Endodermal cell (in vitro differentiated cells): ENCODE data around the gene ZNF561. TPM values are rescaled to one million over a fixed set of nuclear protein-coding genes. Genes with fewer than 3 reads are reported as not detected.
A peak's percentile ranks its signal among the peaks of the same experiment; 100 is the strongest.

ENCODE experiments used
- DNase-seq: peaks from one replicate; pipeline ENCODE4 v3.0.0-alpha.2; 2017
- H3K27ac ChIP-seq: 2 replicates; pipeline ENCODE4 v1.5.1; 2013; ENCODE audit warnings: mild to moderate bottlenecking, low read depth, low read length, moderate library complexity
- H3K27me3 ChIP-seq: 2 replicates; pipeline ENCODE4 v1.6.1; 2013; ENCODE audit warnings: mild to moderate bottlenecking, low read length, moderate library complexity; ENCODE audit not compliant: insufficient read depth, control insufficient read depth, poor library complexity, severe bottlenecking
- H3K36me3 ChIP-seq: 2 replicates; pipeline ENCODE4 v1.7.0; 2013; ENCODE audit warnings: mild to moderate bottlenecking, low read length, moderate library complexity; ENCODE audit not compliant: control insufficient read depth, insufficient read depth
- H3K4me1 ChIP-seq: one replicate; pipeline ENCODE4 v1.7.0; 2013; ENCODE audit warnings: low read length; ENCODE audit not compliant: control insufficient read depth, insufficient read depth
- H3K4me3 ChIP-seq: 2 replicates; pipeline ENCODE4 v1.5.1; 2013; ENCODE audit warnings: mild to moderate bottlenecking, low read length, moderate library complexity
- H3K9ac ChIP-seq: 2 replicates; pipeline ENCODE4 v1.6.1; 2013; ENCODE audit warnings: mild to moderate bottlenecking, low read length, moderate library complexity; ENCODE audit not compliant: poor library complexity, severe bottlenecking; ENCODE audit errors: extremely low read depth
- H3K9me3 ChIP-seq: 2 replicates; pipeline ENCODE4 v1.6.1; 2013; ENCODE audit warnings: mild to moderate bottlenecking, low read length, moderate library complexity; ENCODE audit not compliant: control insufficient read depth
- H3K27ac Mint-ChIP-seq: 2 replicates; pipeline ENCODE4 v1.8.0; 2020; ENCODE audit warnings: mixed read lengths
- H3K27me3 Mint-ChIP-seq: 2 replicates; pipeline ENCODE4 v1.8.0; 2021; ENCODE audit warnings: mild to moderate bottlenecking, mixed read lengths; ENCODE audit not compliant: insufficient read depth
- H3K36me3 Mint-ChIP-seq: 2 replicates; pipeline ENCODE4 v1.8.0; 2020; ENCODE audit warnings: low read depth, mixed read lengths
- H3K4me1 Mint-ChIP-seq: 2 replicates; pipeline ENCODE4 v1.8.0; 2020; ENCODE audit warnings: mixed read lengths
- H3K4me3 Mint-ChIP-seq: 2 replicates; pipeline ENCODE4 v1.8.0; 2020; ENCODE audit warnings: mild to moderate bottlenecking, moderate library complexity, mixed read lengths
- H3K9me3 Mint-ChIP-seq: 2 replicates; pipeline ENCODE4 v1.8.0; 2020; ENCODE audit warnings: mild to moderate bottlenecking, mixed read lengths
- CTCF ChIP-seq: fragments of 200-600 bp; sonication (generic); conservative IDR thresholded peaks from 2 replicates; pipeline ENCODE4 v1.5.0; 2021; ENCODE audit warnings: antibody characterized with exemption, mild to moderate bottlenecking
- WGBS, 2 experiments: methylation state at CpG; one replicate each; pipeline versions ENCODE4 v1.1.5 to v1.1.7; 2013; ENCODE audit warnings: missing lambda C conversion rate in 2 of 2, mixed read lengths in 1 of 2; ENCODE audit not compliant: insufficient coverage in 1 of 2, insufficient read length in 1 of 2; 5-methylcytosine and 5-hydroxymethylcytosine counted together
- total RNA-seq, 2 donors: library from RNA; stranded (reverse); fragmentation: NEBNext Ultra II Directional in 1 of 2; extraction: Animal tissue kit (Norgen Biotek cat#: 25700) in 1 of 2; gene quantifications; 2 replicates in 1 of 2; 3 replicates in 1 of 2; pipeline ENCODE4 v1.2.1, GENCODE V29; 2021

The ZNF561 gene
- total RNA-seq, 2 donors from 2014 or later: 51.0 to 57.2 TPM

DNA sequence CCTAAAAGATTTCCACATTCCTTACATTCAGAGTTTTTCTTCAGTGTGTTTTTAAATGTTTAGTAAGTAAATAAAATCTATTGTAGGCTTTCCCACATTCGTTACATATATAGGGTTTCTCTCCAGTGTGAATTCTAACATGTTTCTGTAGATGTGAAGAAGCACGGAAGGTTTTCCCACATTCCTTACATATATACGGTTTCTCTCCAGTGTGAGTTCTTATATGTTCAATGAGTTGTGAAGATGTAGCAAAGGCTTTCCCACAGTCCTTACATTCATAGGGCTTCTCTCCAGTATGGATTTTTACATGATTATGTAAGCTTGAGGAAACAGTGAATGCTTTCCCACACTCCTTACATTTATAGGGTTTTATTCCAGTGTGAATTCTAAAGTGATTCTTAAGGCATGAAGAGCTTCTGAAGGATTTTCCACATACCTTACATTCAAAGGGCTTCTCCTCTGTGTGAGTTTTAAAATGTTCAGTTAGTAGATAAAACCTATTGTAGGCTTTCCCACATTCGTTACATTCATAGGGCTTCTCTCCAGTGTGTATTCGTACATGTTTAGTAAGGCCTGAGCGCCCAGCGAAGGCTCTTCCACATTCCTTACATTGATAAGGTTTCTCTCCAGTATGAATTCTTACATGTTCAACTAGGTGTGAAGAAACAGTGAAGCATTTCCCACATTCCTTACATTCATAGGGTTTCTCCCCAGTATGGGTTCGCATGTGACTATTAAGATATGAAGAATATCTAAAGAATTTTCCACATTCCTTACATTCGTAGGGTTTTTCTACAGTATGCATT is 54.9 kb downstream of the ZNF561 start:
- TF ChIP-seq CTCF: no peak
- Mint-ChIP-seq H3K36me3 (peaks cover 99% of the 10 kb centered on the region), H3K9me3 (peaks cover 99% of the 10 kb centered on the region), H3K27me3 (peaks cover 2% of the 10 kb centered on the region), H3K27ac (no peak overlapping the region), H3K4me3 (no peak overlapping the region), H3K4me1 (no peaks in the 10 kb centered on the region)
- Histone ChIP-seq H3K4me3 (peak overlapping the region; percentile 67), H3K9ac (no peak overlapping the region), H3K4me1 (no peaks in the 10 kb centered on the region), H3K27ac (no peak overlapping the region), H3K27me3 (no peaks in the 10 kb centered on the region), H3K9me3 (peaks cover 100% of the 10 kb centered on the region), H3K36me3 (peaks cover 100% of the 10 kb centered on the region)
- 95 to 100% methylated on average over 1 to 7 of the region's 9 CpGs for WGBS, 2 experiments
- DNase-seq: no peak

Other genes with a start within 250 kb of the ZNF561 start
- gene ZNF266, start 185.7 kb downstream of the ZNF561 start, total RNA-seq: 10 to 100 TPM; 19.7 to 24.6 TPM
- not detected for gene ZNF560, start 122.6 kb downstream of the ZNF561 start, total RNA-seq
- 10 to 100 TPM; 26.0 to 30.0 TPM for gene ZNF426, start 82.6 kb downstream of the ZNF561 start, total RNA-seq
- 100 to 1,000 TPM; 100 to 168 TPM for gene ZNF121, start 36.7 kb downstream of the ZNF561 start, total RNA-seq
- gene ZNF562, start 53.9 kb upstream of the ZNF561 start, total RNA-seq: 10 to 100 TPM in 1 of 2 donors, 1 to 10 TPM in 1; 1.9 to 15.5 TPM
- gene ZNF846, start 147.5 kb upstream of the ZNF561 start, total RNA-seq: 10 to 100 TPM; 12.3 to 23.6 TPM
- gene FBXL12, start 197.8 kb upstream of the ZNF561 start, total RNA-seq: 10 to 100 TPM; 28.3 to 28.8 TPM
- 100 to 1,000 TPM; 415 to 506 TPM for gene UBL5, start 206.7 kb upstream of the ZNF561 start, total RNA-seq
- 100 to 1,000 TPM in 1 of 2 donors, 10 to 100 TPM in 1; 92.4 to 101 TPM for gene PIN1, start 214.1 kb upstream of the ZNF561 start, total RNA-seq